Measurements from ENCODE around the gene RERE. TPM values are rescaled to one million over a fixed set of nuclear protein-coding genes. Genes with fewer than 3 reads are reported as not detected.

RERE gene
- polyA plus RNA-seq, 1 of the 3 experiments (the other 2 are of a cell fraction) = 8.1 TPM

GRCh38 chr1:8378981-8379470, 438.4 kb downstream of the RERE start:
- no peak overlapping the region for H3K27ac ChIP-seq (ENCODE audit: low read depth in 2 of 2, low read length in 1 of 2)
- over 99% methylated on average over 6 of the region's 10 CpGs for WGBS (ENCODE audit: low lambda C conversion rate)
- CTCF ChIA-PET = interaction anchor here (1.4 kb wide), 1 partner anchor 27 kb away, joined by 4 read pairs; no protein-coding TSS in a partner anchor
- no peaks in the 10 kb centered on the region for H3K9me3 ChIP-seq
- peaks cover 70% of the 10 kb centered on the region for H3K79me2 ChIP-seq (ENCODE audit: insufficient read depth)
- peaks cover 0 to 16% of the 10 kb centered on the region in 2 experiments for H3K36me3 ChIP-seq (replicated peaks in 1 of 2; ENCODE audit: control insufficient read depth in 1 of 2, insufficient read depth in 2 of 2, low read length in 1 of 2)
- H3K4me2 ChIP-seq = no peak overlapping the region
- H3F3A ChIP-seq (replicated peaks; ENCODE audit: insufficient read depth) = peaks cover under 1% of the 10 kb centered on the region
- H2AFZ ChIP-seq (ENCODE audit: low read depth) = no peak overlapping the region
- peaks cover 34% of the 10 kb centered on the region; the same call in 1 of the 2 replicates for H4K20me1 ChIP-seq (ENCODE audit: insufficient read depth)
- no peak overlapping the region for H3K9ac ChIP-seq
- POLR2A ChIA-PET = no interaction called here
- no peak overlapping the region for H3K4me3 ChIP-seq (ENCODE audit: low read depth in 2 of 2, low read length in 1 of 2)
- TF ChIP-seq GATA2 (CRISPR knock-in tag; IDR thresholded peaks at IDR 0.05) (no peak), EP300 (IDR thresholded peaks at IDR 0.05; ENCODE audit: borderline replicate concordance in 1 of 2, low read depth in 1 of 2, low read length in 1 of 2) (no peak)
- peaks cover 8 to 33% of the 10 kb centered on the region in 2 experiments for H3K4me1 ChIP-seq (ENCODE audit: control insufficient read depth in 1 of 2, insufficient read depth in 2 of 2, low read depth in 1 of 2, low read length in 1 of 2)
- H3K9me2 ChIP-seq = no peaks in the 10 kb centered on the region
- no peak for DNase-seq
- no peaks in the 10 kb centered on the region for H3K27me3 ChIP-seq (ENCODE audit: insufficient read depth)

- WGBS (ENCODE audit: low lambda C conversion rate) = 75% methylated on average over 4 of the region's 4 CpGs
- no peak overlapping the region for H3K9ac ChIP-seq
Observed at GRCh38 chr1:8378178-8378577, 439.3 kb downstream of the RERE start.

More at GRCh38 chr1:8378178-8378577, 439.3 kb downstream of the RERE start:
- Histone ChIP-seq H3K27me3 (ENCODE audit: insufficient read depth) (no peaks in the 10 kb centered on the region), H3K4me3 (ENCODE audit: low read depth in 2 of 2, low read length in 1 of 2) (no peak overlapping the region), H3K9me3 (no peaks in the 10 kb centered on the region), H3K27ac (ENCODE audit: low read depth in 2 of 2, low read length in 1 of 2) (no peak overlapping the region; a peak in 1 of 4 replicates), H2AFZ (ENCODE audit: low read depth) (no peak overlapping the region), H3K9me2 (no peaks in the 10 kb centered on the region), H3K36me3 (replicated peaks in 1 of 2; ENCODE audit: control insufficient read depth in 1 of 2, insufficient read depth in 2 of 2, low read length in 1 of 2) (peaks cover 0 to 16% of the 10 kb centered on the region in 2 experiments), H3F3A (replicated peaks; ENCODE audit: insufficient read depth) (peaks cover 4% of the 10 kb centered on the region), H4K20me1 (ENCODE audit: insufficient read depth) (peaks cover 34% of the 10 kb centered on the region; the same call in 1 of the 2 replicates), H3K79me2 (ENCODE audit: insufficient read depth) (peaks cover 62% of the 10 kb centered on the region), H3K4me1 (ENCODE audit: control insufficient read depth in 1 of 2, insufficient read depth in 2 of 2, low read depth in 1 of 2, low read length in 1 of 2) (peaks cover 15 to 42% of the 10 kb centered on the region in 2 experiments), H3K4me2 (no peak overlapping the region)
- POLR2A ChIA-PET = no interaction called here
- CTCF ChIA-PET = interaction anchor here (1.4 to 1.5 kb wide), 2 partner anchors 26 to 28 kb away, joined by 4 to 5 read pairs; no protein-coding TSS in a partner anchor
- TF ChIP-seq CTCF (IDR thresholded peaks at IDR 0.05) (no peak), RAD21 (IDR thresholded peaks at IDR 0.05; ENCODE audit: low read length) (no peak), TCF12 (IDR thresholded peaks at IDR 0.05) (no peak), YY1 (IDR thresholded peaks at IDR 0.05; ENCODE audit: low read depth) (no peak), SIN3A (IDR thresholded peaks at IDR 0.05; ENCODE audit: borderline replicate concordance, low read depth, low read length) (no peak), POLR2AphosphoS5 (IDR thresholded peaks at IDR 0.05; ENCODE audit: low read depth, low read length) (no peak), RXRA (IDR thresholded peaks at IDR 0.05; ENCODE audit: borderline replicate concordance, low read depth) (no peak), ZBTB33 (IDR thresholded peaks at IDR 0.05; ENCODE audit: borderline replicate concordance, low read depth) (no peak), USF2 (IDR thresholded peaks at IDR 0.05; ENCODE audit: borderline replicate concordance, low read depth, low read length) (no peak)
- no peak for DNase-seq

All from SK-N-SH (cell line).